Stimulated activated CD4-positive, alpha-beta T cell treated with anti-CD3 and anti-CD28 coated beads, Interleukin-2, amount 100 ng/mL, for 48 hours (primary cell): ENCODE measurements around the gene TOX3.

ENCODE experiments used
- DNase-seq, 2 donors: peaks; one replicate each; pipeline ENCODE4 v3.0.0-alpha.2; 2020

TOX3 gene

DNA sequence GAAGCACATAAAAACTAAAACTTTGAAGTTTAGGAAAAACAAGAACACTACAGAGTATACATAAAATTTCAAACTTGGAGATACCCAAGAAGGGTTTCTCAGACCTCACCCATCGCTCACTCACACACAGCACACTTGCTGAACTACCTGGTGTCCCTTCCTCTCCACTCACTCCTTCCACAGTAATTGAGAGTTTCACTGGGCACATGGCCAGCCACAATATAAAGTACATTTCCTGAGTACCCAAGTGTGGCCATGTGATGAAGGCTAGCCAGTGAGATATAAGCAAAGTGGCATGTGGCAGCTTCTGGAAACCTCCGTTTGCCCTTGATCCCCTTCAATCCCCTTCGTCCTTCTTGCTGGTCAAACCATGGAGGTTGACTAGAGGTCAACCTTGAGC is 11.9 kb downstream of the TOX3 start:
- DNase-seq = no peak

DNA sequence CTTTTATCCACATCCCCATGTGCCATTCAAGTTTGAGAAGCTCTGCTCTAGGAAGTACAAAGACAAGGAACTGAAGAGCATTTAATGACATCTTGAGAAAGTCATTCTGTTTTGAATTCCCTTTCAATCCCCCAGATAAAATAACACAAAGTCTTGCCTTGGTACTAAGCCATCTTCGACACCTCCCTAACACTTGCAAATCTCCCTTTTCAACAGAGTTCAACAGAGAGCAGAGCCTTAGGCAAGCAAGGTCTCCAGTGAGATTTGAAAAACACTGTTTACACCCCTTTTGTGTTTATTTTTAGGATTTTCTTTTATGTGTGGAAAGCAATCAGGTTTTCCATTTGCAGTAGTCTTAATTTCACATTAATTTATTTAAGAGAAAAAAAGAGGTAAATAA is 13.6 kb downstream of the TOX3 start:
- DNase-seq = no peak

- DNase-seq = no peak
Measured at GRCh38 chr16:52532384-52532783, 14.6 kb downstream of the TOX3 start.

DNA sequence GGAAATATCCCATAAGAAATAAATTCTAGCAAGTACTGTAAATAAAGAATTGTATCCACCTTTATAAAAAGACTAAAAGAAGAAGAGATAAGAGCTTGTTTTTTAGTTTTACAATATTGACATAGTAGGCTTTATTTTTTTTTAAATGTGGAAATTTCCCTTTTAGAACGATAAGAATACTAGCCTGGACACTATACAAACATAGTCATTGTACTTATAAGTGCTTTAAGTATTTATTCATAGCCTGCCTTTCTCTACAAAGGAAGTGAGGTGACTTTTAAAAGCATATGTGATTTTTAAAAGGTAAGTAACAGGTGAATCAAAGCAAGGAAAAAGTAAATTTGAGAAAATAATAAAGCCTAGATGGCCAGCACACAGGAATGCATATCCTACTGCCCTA is 17.7 kb downstream of the TOX3 start:
- no peak for DNase-seq

DNA sequence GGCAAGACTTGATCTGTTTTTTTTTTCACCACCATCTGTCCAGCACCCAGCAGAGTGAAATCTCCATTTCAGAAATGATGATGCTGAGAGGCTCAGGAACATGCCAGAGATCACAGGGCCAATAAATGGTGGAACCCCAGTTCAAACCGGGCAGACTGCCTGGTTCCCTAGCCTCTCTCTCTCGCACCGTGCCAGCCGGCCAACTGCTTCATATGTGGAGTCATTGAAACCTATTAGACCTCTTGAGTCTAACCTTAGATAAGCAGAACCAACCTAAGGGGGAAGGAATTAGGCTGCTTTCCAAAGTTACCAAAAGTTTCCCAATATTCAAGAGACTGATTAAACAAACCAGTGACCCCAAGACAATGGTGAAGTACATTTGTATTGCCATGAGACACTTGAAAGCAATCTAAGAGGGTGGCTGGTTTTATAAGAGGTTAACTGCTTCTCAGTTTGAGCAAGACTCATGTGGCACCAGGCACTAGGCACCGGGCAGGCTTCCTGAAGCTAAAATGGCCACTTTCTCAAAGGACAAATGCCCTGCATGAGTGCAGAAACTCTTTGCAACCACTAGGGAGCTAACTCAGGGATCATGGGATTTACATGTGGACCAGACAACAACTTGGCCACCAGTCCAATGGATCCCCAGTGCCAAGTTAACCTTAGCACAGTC is 18.4 kb downstream of the TOX3 start:
- no peak for DNase-seq

GRCh38 chr16:52526830-52527229 is 20.1 kb downstream of the TOX3 start:
- DNase-seq = no peak

- DNase-seq = no peak
Measured at GRCh38 chr16:52526116-52526828, 20.7 kb downstream of the TOX3 start.

GRCh38 chr16:52521570-52521969 is 25.4 kb downstream of the TOX3 start:
- DNase-seq = no peak

GRCh38 chr16:52518884-52519283 is 28.1 kb downstream of the TOX3 start:
- DNase-seq = no peak

DNA sequence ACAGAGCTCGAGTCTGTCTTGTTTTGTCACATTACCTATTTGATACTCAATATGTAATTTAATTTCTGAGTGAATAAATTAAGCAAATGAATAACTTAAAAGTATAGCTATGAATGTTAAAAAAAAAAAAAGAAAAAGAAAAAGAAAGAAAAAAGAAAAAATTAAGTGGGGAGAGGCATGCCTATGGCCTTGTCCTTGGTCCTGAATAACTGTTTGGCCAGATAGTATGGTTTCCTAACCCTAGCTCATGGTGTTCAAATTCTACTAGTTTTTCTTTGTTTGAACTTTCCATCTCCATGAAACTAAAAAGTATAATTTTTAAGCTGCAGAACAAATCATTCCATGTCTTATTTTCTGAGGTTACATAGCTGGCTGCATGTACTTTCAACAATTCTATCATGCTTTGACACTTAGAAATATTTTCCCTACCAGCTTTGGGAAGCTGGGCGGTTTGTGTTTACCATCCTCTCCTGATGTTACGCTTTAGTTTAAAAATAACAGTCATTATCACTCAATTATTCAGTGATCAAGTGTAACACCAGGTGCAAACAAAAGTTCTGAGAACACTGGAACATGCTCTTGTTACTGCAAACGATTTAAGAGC is 31.8 kb downstream of the TOX3 start:
- DNase-seq = no peak

- DNase-seq = no peak
Measured at GRCh38 chr16:52512297-52512987, 34.5 kb downstream of the TOX3 start.

GRCh38 chr16:52501746-52502145 is 45.2 kb downstream of the TOX3 start:
- no peak for DNase-seq

GRCh38 chr16:52500963-52501362 is 46.0 kb downstream of the TOX3 start:
- DNase-seq = no peak

DNA sequence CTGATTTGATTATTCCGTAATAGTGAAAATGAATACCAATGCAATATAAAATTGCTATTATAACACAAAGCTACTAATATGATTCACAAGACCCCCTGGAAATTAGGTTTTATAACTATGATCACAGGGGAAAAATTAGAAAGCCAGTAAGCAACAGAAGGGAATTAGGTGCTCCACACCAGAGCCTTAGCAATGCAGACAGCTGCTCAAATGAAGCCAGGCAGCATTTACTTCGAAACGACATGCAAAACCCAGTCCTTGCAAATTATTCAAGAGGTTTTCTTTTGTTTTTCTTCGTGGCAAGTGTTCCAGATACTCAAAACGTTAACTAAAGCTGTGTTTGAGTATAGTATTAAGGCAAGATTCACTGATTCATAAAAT is 47.9 kb downstream of the TOX3 start:
- DNase-seq = no peak

- no peak for DNase-seq
Measured at GRCh38 chr16:52498328-52499059, 48.4 kb downstream of the TOX3 start.

DNA sequence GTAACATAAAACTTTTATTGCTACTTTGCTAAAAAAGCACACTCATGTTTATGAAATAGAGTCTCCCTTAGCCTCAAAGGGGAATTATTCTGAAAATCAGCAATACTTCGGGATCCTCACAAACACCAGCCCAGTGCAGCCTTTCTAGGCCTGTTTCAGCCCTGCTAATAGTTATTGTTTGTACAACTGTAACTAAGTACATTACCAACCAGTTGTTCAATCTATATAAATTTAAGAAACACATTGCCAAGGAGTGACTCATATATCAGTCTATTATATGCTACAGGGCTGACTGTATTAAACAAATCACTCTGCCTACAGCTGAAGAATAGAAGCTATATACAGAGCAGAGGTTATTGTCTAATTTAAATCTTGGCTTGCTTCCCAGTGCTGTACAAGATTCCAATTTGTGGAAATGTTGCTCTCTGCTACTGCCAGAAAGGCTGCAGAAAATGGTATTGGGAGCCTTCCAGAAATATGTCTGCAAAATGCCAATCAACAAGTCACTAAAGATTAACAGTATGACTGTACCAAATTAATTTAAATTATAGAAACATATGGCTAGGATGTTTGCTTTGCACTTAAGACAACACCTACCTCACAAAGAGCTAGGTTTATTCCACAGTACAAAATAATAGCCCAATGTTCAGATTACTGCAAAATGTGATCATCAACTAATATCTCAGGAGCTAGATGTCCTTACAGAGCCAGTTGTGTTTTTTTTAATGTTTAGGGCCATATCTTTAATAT is 49.7 kb downstream of the TOX3 start:
- no peak for DNase-seq

DNA sequence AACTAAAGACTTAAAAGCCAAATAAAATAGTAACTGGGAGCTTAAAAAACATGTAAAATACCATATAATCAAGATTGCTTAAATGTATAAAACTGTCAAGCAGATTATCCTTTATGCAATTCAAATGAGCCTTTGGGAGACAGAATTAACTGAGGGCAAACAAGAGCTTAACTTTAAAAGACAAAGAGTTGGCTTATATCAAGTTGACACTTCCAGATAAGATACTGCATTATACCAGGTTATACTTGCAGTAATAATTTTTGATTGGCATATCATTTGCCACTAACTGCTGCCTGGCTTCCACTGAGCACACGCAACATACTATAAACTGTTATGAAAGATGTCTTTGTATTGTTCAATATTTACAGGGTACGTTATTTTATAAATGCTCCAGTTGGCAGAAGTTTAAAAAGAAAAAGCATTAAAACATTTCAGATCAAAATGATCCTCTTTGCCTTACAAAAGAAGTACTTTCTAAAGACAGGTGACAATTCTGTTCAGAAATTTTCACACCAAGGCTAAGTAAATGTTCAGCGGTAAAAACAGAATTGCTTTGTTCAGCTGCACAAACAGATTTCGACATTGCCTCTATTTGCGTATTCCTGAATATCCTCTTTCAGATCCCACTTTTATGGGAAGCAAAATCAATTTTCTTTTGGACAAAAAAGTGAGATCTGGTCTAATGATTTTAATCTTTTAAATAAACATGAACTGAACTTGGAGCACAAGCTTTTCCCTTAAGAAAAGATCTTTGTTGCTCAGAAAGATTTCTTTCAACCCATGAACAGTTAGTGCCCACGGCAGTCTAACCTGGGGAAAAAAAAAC is 50.7 kb downstream of the TOX3 start:
- DNase-seq = no peak

GRCh38 chr16:52494621-52495020 is 52.3 kb downstream of the TOX3 start:
- DNase-seq = no peak

- no peak for DNase-seq
Measured at GRCh38 chr16:52494145-52494544, 52.8 kb downstream of the TOX3 start.

DNA sequence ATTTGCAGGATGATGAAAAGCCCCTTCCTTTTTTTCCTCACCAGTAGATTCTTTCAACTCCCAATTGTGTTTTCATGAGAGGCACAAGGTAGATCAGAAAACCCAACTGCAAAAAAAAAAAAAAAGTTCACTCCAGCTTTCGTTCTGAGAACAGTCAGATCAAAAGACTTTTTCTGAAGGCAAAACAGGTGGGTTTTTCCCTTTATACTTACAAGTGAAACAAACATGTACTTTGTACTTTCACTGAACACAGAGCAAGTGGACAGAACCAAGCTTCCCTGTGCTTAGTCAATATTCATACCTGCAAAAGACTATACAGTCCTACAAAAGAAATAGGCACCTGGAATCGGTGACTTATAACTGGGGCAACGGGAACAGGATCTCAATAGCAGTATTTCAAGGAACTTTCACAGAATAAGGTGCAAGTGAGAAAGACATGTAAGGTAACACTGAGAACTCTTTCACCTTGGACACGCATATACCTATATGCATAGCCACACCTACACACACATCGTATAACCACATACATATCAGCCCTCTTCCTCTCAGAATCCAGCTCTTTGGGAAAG is 54.1 kb downstream of the TOX3 start:
- DNase-seq = no peak

GRCh38 chr16:52491216-52491615 is 55.7 kb downstream of the TOX3 start:
- DNase-seq = no peak
